Kasumi-1 (cell line): ENCODE measurements around the gene HELZ2.
"Not testable (repeated sequence)": the region's sequence is repeated elsewhere in the genome, so short reads cannot be mapped to it uniquely, and the experiment has no call there.

Source experiments
- DNase-seq, 2 experiments: peaks; one replicate each; lab custom pipeline; 2025; lab: John Stamatoyannopoulos, UW

Gene HELZ2

GRCh38 chr20:63574156-63574828 is at the start of gene HELZ2:
Gene HELZ2, minus strand, starts transcription at chr20:63574239. Its CDS starts 1,854 bp downstream, at chr20:63572385.
- peak; percentile 15 to 35 for DNase-seq

GRCh38 chr20:63622732-63623131 is 48.7 kb upstream of the HELZ2 start:
- no peak for DNase-seq

GRCh38 chr20:63622096-63622495 is 48.1 kb upstream of the HELZ2 start:
- no peak for DNase-seq

- DNase-seq, result no peak
These were observed 47.0 kb upstream of the HELZ2 start for GRCh38 chr20:63620991-63621390.

- no peak for DNase-seq
These were observed 45.5 kb upstream of the HELZ2 start for GRCh38 chr20:63619505-63619904.

GRCh38 chr20:63619086-63619485 is 45.0 kb upstream of the HELZ2 start:
- DNase-seq, result no peak

- no peak for DNase-seq
These were observed 44.4 kb upstream of the HELZ2 start for GRCh38 chr20:63618291-63618980.

GRCh38 chr20:63617876-63618265 is 43.8 kb upstream of the HELZ2 start:
- no peak for DNase-seq

GRCh38 chr20:63617092-63617875 is 43.2 kb upstream of the HELZ2 start:
- DNase-seq, result no peak

- DNase-seq, result not testable (repeated sequence)
These were observed 40.0 kb upstream of the HELZ2 start for GRCh38 chr20:63613863-63614594.

- DNase-seq, result peak; percentile 62 to 71
These were observed 38.4 kb upstream of the HELZ2 start for GRCh38 chr20:63612276-63612931.

- no peak for DNase-seq
These were observed 37.6 kb upstream of the HELZ2 start for GRCh38 chr20:63611646-63612045.

GRCh38 chr20:63610581-63611435 is 36.8 kb upstream of the HELZ2 start:
- no peak for DNase-seq

GRCh38 chr20:63606686-63607085 is 32.6 kb upstream of the HELZ2 start:
- DNase-seq, result peak; percentile 32 to 50

GRCh38 chr20:63602321-63602720 is 28.3 kb upstream of the HELZ2 start:
- DNase-seq, result peak; percentile 32 to 63

GRCh38 chr20:63601679-63602078 is 27.6 kb upstream of the HELZ2 start:
- not testable (repeated sequence) for DNase-seq

GRCh38 chr20:63599396-63600050 is 25.5 kb upstream of the HELZ2 start:
- no peak for DNase-seq

GRCh38 chr20:63598479-63599395 is 24.7 kb upstream of the HELZ2 start:
- DNase-seq, result no peak
